SK-N-SH (cell line): ENCODE results near the gene OR2F1. TPM values are rescaled to one million over a fixed set of nuclear protein-coding genes. Genes with fewer than 3 reads are reported as not detected.

Experiments used
- CTCF ChIA-PET: fragments of 300-600, 350-600 bp; formaldehyde crosslinking; extraction: SDS; loops from one replicate; lab custom pipeline; 2021; lab: Yijun Ruan, JAX
- POLR2A ChIA-PET: fragments of 350-600 bp; sonication (Branson Sonifier 250); formaldehyde crosslinking; extraction: SDS; loops from one replicate; lab custom pipeline; 2020; ENCODE audit warnings: antibody characterized with exemption, inconsistent platforms; lab: Yijun Ruan, JAX
- DNase-seq: peaks from one replicate; pipeline ENCODE4 v3.0.0; 2012
- H2AFZ ChIP-seq: fragments of 200-600 bp; sonication (generic); 2 replicates; pipeline ENCODE4 v1.8.1; 2016; ENCODE audit warnings: antibody characterized with exemption, mild to moderate bottlenecking, low read depth
- H3F3A ChIP-seq: fragments of 200-600 bp; sonication (generic); replicated peaks from 2 replicates; pipeline ENCODE3; 2016; ENCODE audit warnings: antibody characterized with exemption, mild to moderate bottlenecking; ENCODE audit not compliant: insufficient read depth
- H3K27ac ChIP-seq, 2 experiments: fragments of 200-500 bp in 1 of 2; fragments of 200-600 bp in 1 of 2; sonication (Bioruptor generic) in 1 of 2; sonication (generic), shearing (Covaris generic) in 1 of 2; 2 replicates each; pipeline versions ENCODE4 v1.5.1 to v1.6.1; 2014 to 2016; ENCODE audit warnings: low read depth in 2 of 2, inconsistent platforms in 1 of 2, low read length in 1 of 2, mild to moderate bottlenecking in 1 of 2, mixed read lengths in 1 of 2
- H3K27me3 ChIP-seq: fragments of 200-600 bp; sonication (generic), shearing (Covaris generic); 2 replicates; pipeline ENCODE4 v1.6.1; 2016; ENCODE audit warnings: mixed run types; ENCODE audit not compliant: insufficient read depth
- H3K36me3 ChIP-seq, 2 experiments: fragments of 200-500 bp in 1 of 2; fragments of 200-600 bp in 1 of 2; sonication (Bioruptor generic) in 1 of 2; sonication (generic) in 1 of 2; replicated peaks in 1 of 2; 2 replicates each; pipeline versions ENCODE3 to v1.5.1; 2014 to 2016; ENCODE audit warnings: low read length in 1 of 2, mild to moderate bottlenecking in 1 of 2; ENCODE audit not compliant: insufficient read depth in 2 of 2, control insufficient read depth in 1 of 2
- H3K4me1 ChIP-seq, 2 experiments: fragments of 200-500 bp in 1 of 2; fragments of 200-600 bp in 1 of 2; sonication (Bioruptor generic) in 1 of 2; sonication (generic), shearing (Covaris generic) in 1 of 2; 2 replicates each; pipeline versions ENCODE4 v1.5.1 to v1.6.1; 2014 to 2016; ENCODE audit warnings: low read depth in 1 of 2, low read length in 1 of 2, mixed run types in 1 of 2; ENCODE audit not compliant: insufficient read depth in 2 of 2, control insufficient read depth in 1 of 2
- H3K4me2 ChIP-seq: fragments of 200-600 bp; sonication (generic), shearing (Covaris generic); 2 replicates; pipeline ENCODE4 v1.6.1; 2017; ENCODE audit warnings: mixed run types
- H3K4me3 ChIP-seq, 2 experiments: fragments of 200-500 bp in 1 of 2; fragments of 200-600 bp in 1 of 2; sonication (Bioruptor generic) in 1 of 2; sonication (generic), shearing (Covaris generic) in 1 of 2; 2 replicates each; pipeline versions ENCODE4 v1.5.1 to v1.8.1; 2014 to 2016; ENCODE audit warnings: low read depth in 2 of 2, inconsistent platforms in 1 of 2, low read length in 1 of 2, mild to moderate bottlenecking in 1 of 2, mixed read lengths in 1 of 2, moderate library complexity in 1 of 2
- H3K79me2 ChIP-seq: fragments of 200-600 bp; sonication (generic); 2 replicates; pipeline ENCODE4 v1.8.1; 2017; ENCODE audit warnings: mild to moderate bottlenecking; ENCODE audit not compliant: insufficient read depth
- H3K9ac ChIP-seq: fragments of 200-600 bp; sonication (generic); 2 replicates; pipeline ENCODE4 v1.6.1; 2017; ENCODE audit warnings: mixed run types
- H3K9me2 ChIP-seq: fragments of 200-600 bp; sonication (generic); 2 replicates; pipeline ENCODE4 v1.6.1; 2017; ENCODE audit warnings: mixed run types
- H3K9me3 ChIP-seq: fragments of 200-600 bp; sonication (generic); 2 replicates; pipeline ENCODE4 v1.6.1; 2017; ENCODE audit warnings: mixed run types, mild to moderate bottlenecking, moderate library complexity
- H4K20me1 ChIP-seq: fragments of 200-600 bp; sonication (generic); 2 replicates; pipeline ENCODE4 v1.6.1; 2017; ENCODE audit warnings: mild to moderate bottlenecking, mixed run types; ENCODE audit not compliant: insufficient read depth
- CHD2 ChIP-seq: fragments of 150-350 bp; IDR thresholded peaks from 2 replicates; pipeline ENCODE4 v1.6.1; 2018; ENCODE audit warnings: low read length; ENCODE audit not compliant: partially characterized antibody
- EZH2phosphoT487 ChIP-seq: fragments of 200-600 bp; sonication (generic); IDR thresholded peaks from 2 replicates; pipeline ENCODE4 v1.6.1; 2017; ENCODE audit warnings: low read depth, mixed run types, mild to moderate bottlenecking, antibody characterized with exemption, moderate library complexity, borderline replicate concordance
- FOXM1 ChIP-seq: IDR thresholded peaks from 2 replicates; pipeline ENCODE4 v1.4.0; 2012; ENCODE audit warnings: low read depth, mild to moderate bottlenecking
- GATA2 ChIP-seq: sonication (generic); formaldehyde crosslinking; IDR thresholded peaks from 2 replicates; pipeline ENCODE4 v1.5.0; 2020; ENCODE audit warnings: mild to moderate bottlenecking, missing genetic modification reagents
- JUND ChIP-seq: IDR thresholded peaks from 2 replicates; pipeline ENCODE4 v1.4.0; 2012
- MEF2A ChIP-seq: IDR thresholded peaks from 2 replicates; pipeline ENCODE4 v1.4.0; 2012; ENCODE audit warnings: low read depth, borderline replicate concordance
- MXI1 ChIP-seq: IDR thresholded peaks from 2 replicates; pipeline ENCODE4 v1.6.1; 2012; ENCODE audit warnings: mild to moderate bottlenecking, low read depth, low read length, improper control_type of control experiment
- NRF1 ChIP-seq: IDR thresholded peaks from 2 replicates; pipeline ENCODE4 v1.6.1; 2012; ENCODE audit warnings: low read depth, mild to moderate bottlenecking, low read length
- PBX3 ChIP-seq: IDR thresholded peaks from 2 replicates; pipeline ENCODE4; 2012
- POLR2AphosphoS5 ChIP-seq: IDR thresholded peaks from 2 replicates; pipeline ENCODE4 v1.6.1; 2012; ENCODE audit warnings: low read depth, low read length
- RAD21 ChIP-seq: IDR thresholded peaks from 2 replicates; pipeline ENCODE4 v1.6.1; 2012; ENCODE audit warnings: mild to moderate bottlenecking, low read length
- RCOR1 ChIP-seq: fragments of 150-350 bp; IDR thresholded peaks from 2 replicates; pipeline ENCODE4 v1.6.1; 2017; ENCODE audit warnings: antibody characterized with exemption, low read length
- RFX5 ChIP-seq: IDR thresholded peaks from 2 replicates; pipeline ENCODE4 v1.6.1; 2012; ENCODE audit warnings: mild to moderate bottlenecking, improper control_type of control experiment, low read length
- SIN3A ChIP-seq: IDR thresholded peaks from 2 replicates; pipeline ENCODE4 v1.6.1; 2012; ENCODE audit warnings: low read depth, mild to moderate bottlenecking, low read length, moderate library complexity, borderline replicate concordance
- SMC3 ChIP-seq: IDR thresholded peaks from 2 replicates; pipeline ENCODE4 v1.6.1; 2012; ENCODE audit warnings: low read depth, low read length, improper control_type of control experiment
- WGBS: methylation state at CpG from one replicate; pipeline ENCODE4 v1.1.6; 2017; ENCODE audit warnings: low lambda C conversion rate; 5-methylcytosine and 5-hydroxymethylcytosine counted together
- polyA plus RNA-seq, 3 experiments: library from polyadenylated mRNA; depleted of rRNA; stranded (reverse); fragments of >200 nt; gene quantifications; 2 replicates each; pipeline ENCODE4 v1.2.3, GENCODE V29; 2012
- TF ChIP-seq, protein P1 (sequence below): IDR thresholded peaks from 2 replicates; pipeline ENCODE4 v1.6.1; 2012; ENCODE audit warnings: mild to moderate bottlenecking, low read depth, low read length, moderate library complexity
- TF ChIP-seq, protein P2 (sequence below): IDR thresholded peaks from 2 replicates; pipeline ENCODE4 v1.4.0; 2012; ENCODE audit warnings: low read depth, borderline replicate concordance
- TF ChIP-seq, protein P3 (sequence below): fragments of 200-600 bp; sonication (generic); IDR thresholded peaks from 2 replicates; pipeline ENCODE4 v1.6.1; 2017; ENCODE audit warnings: antibody characterized with exemption, mild to moderate bottlenecking, moderate library complexity

Gene OR2F1
- polyA plus RNA-seq, 1 of the 3 experiments (the other 2 are of a cell fraction), result 0.10 TPM

GRCh38 chr7:144000020-144000419, 45.4 kb downstream of the OR2F1 start, which contains the start of gene OR6B1:
Gene OR6B1 (plus strand): TSS chr7:144000320. CDS start chr7:144003997, 3,677 bp downstream.
- Histone ChIP-seq H3K27me3 (peaks cover 10% of the 10 kb centered on the region; the same call in 1 of the 2 replicates), H3K79me2 (no peaks in the 10 kb centered on the region), H3K9me3 (no peaks in the 10 kb centered on the region), H3K27ac (no peak within 1 kb of the TSS), H2AFZ (no peak within 1 kb of the TSS), H3K9ac (no peak within 1 kb of the TSS), H3K36me3 (no peaks in the 10 kb centered on the region), H3F3A (no peaks in the 10 kb centered on the region), H3K4me3 (no peak within 1 kb of the TSS), H4K20me1 (no peaks in the 10 kb centered on the region), H3K9me2 (no peaks in the 10 kb centered on the region), H3K4me2 (no peak within 1 kb of the TSS), H3K4me1 (peaks cover 0 to 3% of the 10 kb centered on the region in 2 experiments; a peak in 1 of 4 replicates)
- ChIA-PET CTCF (no interaction called here), POLR2A (no interaction called here)
- WGBS, result 8% methylated on average over 4 of the region's 4 CpGs
- no peak for DNase-seq
- TF ChIP-seq EZH2phosphoT487, result no peak
- no peak for TF ChIP-seq PBX3
- TF ChIP-seq MEF2A, result no peak
- no peak for TF ChIP-seq GATA2
- TF ChIP-seq, protein P1, sequence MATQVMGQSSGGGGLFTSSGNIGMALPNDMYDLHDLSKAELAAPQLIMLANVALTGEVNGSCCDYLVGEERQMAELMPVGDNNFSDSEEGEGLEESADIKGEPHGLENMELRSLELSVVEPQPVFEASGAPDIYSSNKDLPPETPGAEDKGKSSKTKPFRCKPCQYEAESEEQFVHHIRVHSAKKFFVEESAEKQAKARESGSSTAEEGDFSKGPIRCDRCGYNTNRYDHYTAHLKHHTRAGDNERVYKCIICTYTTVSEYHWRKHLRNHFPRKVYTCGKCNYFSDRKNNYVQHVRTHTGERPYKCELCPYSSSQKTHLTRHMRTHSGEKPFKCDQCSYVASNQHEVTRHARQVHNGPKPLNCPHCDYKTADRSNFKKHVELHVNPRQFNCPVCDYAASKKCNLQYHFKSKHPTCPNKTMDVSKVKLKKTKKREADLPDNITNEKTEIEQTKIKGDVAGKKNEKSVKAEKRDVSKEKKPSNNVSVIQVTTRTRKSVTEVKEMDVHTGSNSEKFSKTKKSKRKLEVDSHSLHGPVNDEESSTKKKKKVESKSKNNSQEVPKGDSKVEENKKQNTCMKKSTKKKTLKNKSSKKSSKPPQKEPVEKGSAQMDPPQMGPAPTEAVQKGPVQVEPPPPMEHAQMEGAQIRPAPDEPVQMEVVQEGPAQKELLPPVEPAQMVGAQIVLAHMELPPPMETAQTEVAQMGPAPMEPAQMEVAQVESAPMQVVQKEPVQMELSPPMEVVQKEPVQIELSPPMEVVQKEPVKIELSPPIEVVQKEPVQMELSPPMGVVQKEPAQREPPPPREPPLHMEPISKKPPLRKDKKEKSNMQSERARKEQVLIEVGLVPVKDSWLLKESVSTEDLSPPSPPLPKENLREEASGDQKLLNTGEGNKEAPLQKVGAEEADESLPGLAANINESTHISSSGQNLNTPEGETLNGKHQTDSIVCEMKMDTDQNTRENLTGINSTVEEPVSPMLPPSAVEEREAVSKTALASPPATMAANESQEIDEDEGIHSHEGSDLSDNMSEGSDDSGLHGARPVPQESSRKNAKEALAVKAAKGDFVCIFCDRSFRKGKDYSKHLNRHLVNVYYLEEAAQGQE, result no peak
- TF ChIP-seq POLR2AphosphoS5, result no peak
- no peak for TF ChIP-seq SIN3A
- TF ChIP-seq RAD21, result no peak
- TF ChIP-seq RFX5, result no peak
- TF ChIP-seq NRF1, result no peak
- TF ChIP-seq, protein P2, sequence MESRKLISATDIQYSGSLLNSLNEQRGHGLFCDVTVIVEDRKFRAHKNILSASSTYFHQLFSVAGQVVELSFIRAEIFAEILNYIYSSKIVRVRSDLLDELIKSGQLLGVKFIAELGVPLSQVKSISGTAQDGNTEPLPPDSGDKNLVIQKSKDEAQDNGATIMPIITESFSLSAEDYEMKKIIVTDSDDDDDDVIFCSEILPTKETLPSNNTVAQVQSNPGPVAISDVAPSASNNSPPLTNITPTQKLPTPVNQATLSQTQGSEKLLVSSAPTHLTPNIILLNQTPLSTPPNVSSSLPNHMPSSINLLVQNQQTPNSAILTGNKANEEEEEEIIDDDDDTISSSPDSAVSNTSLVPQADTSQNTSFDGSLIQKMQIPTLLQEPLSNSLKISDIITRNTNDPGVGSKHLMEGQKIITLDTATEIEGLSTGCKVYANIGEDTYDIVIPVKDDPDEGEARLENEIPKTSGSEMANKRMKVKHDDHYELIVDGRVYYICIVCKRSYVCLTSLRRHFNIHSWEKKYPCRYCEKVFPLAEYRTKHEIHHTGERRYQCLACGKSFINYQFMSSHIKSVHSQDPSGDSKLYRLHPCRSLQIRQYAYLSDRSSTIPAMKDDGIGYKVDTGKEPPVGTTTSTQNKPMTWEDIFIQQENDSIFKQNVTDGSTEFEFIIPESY, result no peak
- TF ChIP-seq MXI1, result no peak
- TF ChIP-seq, protein P3, sequence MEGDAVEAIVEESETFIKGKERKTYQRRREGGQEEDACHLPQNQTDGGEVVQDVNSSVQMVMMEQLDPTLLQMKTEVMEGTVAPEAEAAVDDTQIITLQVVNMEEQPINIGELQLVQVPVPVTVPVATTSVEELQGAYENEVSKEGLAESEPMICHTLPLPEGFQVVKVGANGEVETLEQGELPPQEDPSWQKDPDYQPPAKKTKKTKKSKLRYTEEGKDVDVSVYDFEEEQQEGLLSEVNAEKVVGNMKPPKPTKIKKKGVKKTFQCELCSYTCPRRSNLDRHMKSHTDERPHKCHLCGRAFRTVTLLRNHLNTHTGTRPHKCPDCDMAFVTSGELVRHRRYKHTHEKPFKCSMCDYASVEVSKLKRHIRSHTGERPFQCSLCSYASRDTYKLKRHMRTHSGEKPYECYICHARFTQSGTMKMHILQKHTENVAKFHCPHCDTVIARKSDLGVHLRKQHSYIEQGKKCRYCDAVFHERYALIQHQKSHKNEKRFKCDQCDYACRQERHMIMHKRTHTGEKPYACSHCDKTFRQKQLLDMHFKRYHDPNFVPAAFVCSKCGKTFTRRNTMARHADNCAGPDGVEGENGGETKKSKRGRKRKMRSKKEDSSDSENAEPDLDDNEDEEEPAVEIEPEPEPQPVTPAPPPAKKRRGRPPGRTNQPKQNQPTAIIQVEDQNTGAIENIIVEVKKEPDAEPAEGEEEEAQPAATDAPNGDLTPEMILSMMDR, result no peak
- TF ChIP-seq CHD2, result no peak
- TF ChIP-seq JUND, result no peak
- no peak for TF ChIP-seq RCOR1
- no peak for TF ChIP-seq FOXM1
- no peak for TF ChIP-seq SMC3
